GM18870 (cell line): ENCODE measurements around the gene DRAP1.

Experiments used
- ATAC-seq: cut with Tn5 transposase; IDR thresholded peaks from one replicate; pipeline ENCODE4 v1.9.1; 2021; ENCODE audit warnings: moderate library complexity; ENCODE audit not compliant: unreplicated experiment

Gene DRAP1

GRCh38 chr11:65961267-65962140 lies 42.3 kb downstream of the DRAP1 start, which contains the start of gene SART1:
SART1 (plus strand) TSS chr11:65961734; CDS start chr11:65961781, 47 bp downstream.
- ATAC-seq, result peak; percentile 65

GRCh38 chr11:65962141-65962564 lies 42.9 kb downstream of the DRAP1 start:
- ATAC-seq, result no peak

- ATAC-seq, result no peak
These were observed 45.7 kb downstream of the DRAP1 start for GRCh38 chr11:65964906-65965305.

- no peak for ATAC-seq
These were observed 46.9 kb downstream of the DRAP1 start for GRCh38 chr11:65965986-65966762.

GRCh38 chr11:65967329-65967934 lies 48.2 kb downstream of the DRAP1 start:
- no peak for ATAC-seq

- ATAC-seq, result no peak
These were observed 49.6 kb downstream of the DRAP1 start for GRCh38 chr11:65968600-65969482.
